MCF 10A (cell line): ENCODE data around the gene SVIL. TPM values are rescaled to one million over a fixed set of nuclear protein-coding genes. Genes with fewer than 3 reads are reported as not detected.
A peak's percentile ranks its signal among the peaks of the same experiment; 100 is the strongest.
"Not testable (repeated sequence)": the region's sequence is repeated elsewhere in the genome, so short reads cannot be mapped to it uniquely, and the experiment has no call there.

Source experiments
- BruUV-seq: library from RNA; stranded (reverse); fragments of 400-500 nt; replicated peaks from 2 replicates; lab custom pipeline; 2021; lab: Mats Ljungman, UMichigan
- CTCF ChIA-PET: fragments of 300-600 bp; sonication (Branson Sonifier 250); formaldehyde crosslinking; extraction: SDS; loops from one replicate; lab custom pipeline; 2021; ENCODE audit warnings: antibody characterized with exemption, inconsistent platforms; lab: Yijun Ruan, JAX
- POLR2A ChIA-PET: fragments of 300-600, 350-650 bp; sonication (Branson Sonifier 250); formaldehyde crosslinking; extraction: SDS; loops from one replicate; lab custom pipeline; 2020; ENCODE audit warnings: antibody characterized with exemption, inconsistent platforms; lab: Yijun Ruan, JAX
- DNase-seq: peaks from one replicate; pipeline ENCODE4 v3.0.0-alpha.2; 2018; ENCODE audit not compliant: unreplicated experiment
- H3K27ac Mint-ChIP-seq: one replicate; pipeline ENCODE4 v1.8.0; 2022; ENCODE audit warnings: mild to moderate bottlenecking, low read depth, mixed read lengths; ENCODE audit not compliant: unreplicated experiment
- H3K27me3 Mint-ChIP-seq: one replicate; pipeline ENCODE4 v1.8.0; 2022; ENCODE audit warnings: mixed read lengths; ENCODE audit not compliant: insufficient read depth, unreplicated experiment
- H3K36me3 Mint-ChIP-seq: one replicate; pipeline ENCODE4 v1.8.0; 2022; ENCODE audit warnings: mild to moderate bottlenecking, moderate library complexity, mixed read lengths; ENCODE audit not compliant: insufficient read depth, unreplicated experiment
- H3K4me1 Mint-ChIP-seq: one replicate; pipeline ENCODE4 v1.8.0; 2022; ENCODE audit warnings: mixed read lengths; ENCODE audit not compliant: insufficient read depth, unreplicated experiment
- H3K4me3 Mint-ChIP-seq: one replicate; pipeline ENCODE4 v1.8.0; 2022; ENCODE audit warnings: mild to moderate bottlenecking, moderate library complexity, mixed read lengths; ENCODE audit not compliant: unreplicated experiment
- H3K9me3 Mint-ChIP-seq: one replicate; pipeline ENCODE4 v1.8.0; 2022; ENCODE audit warnings: mixed read lengths; ENCODE audit not compliant: unreplicated experiment
- intact Hi-C: fragments of 100-400 bp; cut with micrococcal nuclease; formaldehyde crosslinking; loops from 2 replicates; pipeline ENCODE4 v1.14.1; 2022
- total RNA-seq: library from RNA; stranded (reverse); gene quantifications from 2 replicates; pipeline ENCODE4 v1.2.3, GENCODE V29; 2022
- TF ChIP-seq, protein P1 (sequence below): fragments of 200-600 bp; IDR thresholded peaks from one replicate; pipeline ENCODE4 v1.8.0; 2022; ENCODE audit warnings: antibody characterized with exemption, mild to moderate bottlenecking; ENCODE audit not compliant: unreplicated experiment

Gene SVIL
- total RNA-seq, 1 experiment from 2014 or later: 43.3 TPM

DNA sequence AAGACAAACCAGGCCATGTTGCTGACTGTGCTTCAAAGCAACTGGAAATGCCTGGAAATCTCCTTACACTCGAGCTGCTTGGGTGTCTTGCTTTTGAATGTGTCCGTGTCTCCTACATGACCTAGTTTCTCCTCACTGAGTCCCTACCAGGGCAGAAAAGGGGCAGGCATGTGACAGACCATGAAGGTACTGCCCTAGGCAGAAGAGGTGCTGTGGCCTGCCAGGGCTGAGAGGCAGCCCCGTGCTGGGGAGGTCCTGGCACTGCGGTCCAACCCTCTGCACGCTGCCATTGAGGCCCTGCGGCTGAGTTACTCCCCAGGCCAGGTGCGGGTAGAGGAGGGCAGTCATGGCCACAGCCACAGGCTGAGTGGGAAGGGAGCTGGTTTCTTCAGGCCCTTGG lies 186.6 kb downstream of the SVIL start:
- CTCF ChIA-PET: interaction anchor here (0.6 to 2.5 kb wide), 18 partner anchors 9 to 820 kb away, joined by 3 to 8 read pairs (median 5); no protein-coding TSS in a partner anchor
- H3K36me3 Mint-ChIP-seq: no peaks in the 10 kb centered on the region
- no TSS peak for BruUV-seq
- H3K4me3 Mint-ChIP-seq: no peak overlapping the region
- POLR2A ChIA-PET: interaction anchor here (0.6 to 1.9 kb wide), 3 partner anchors 15 to 70 kb away, joined by 3 to 5 read pairs (median 3); no protein-coding TSS in a partner anchor
- no peak overlapping the region for H3K27ac Mint-ChIP-seq
- TF ChIP-seq, protein P1, sequence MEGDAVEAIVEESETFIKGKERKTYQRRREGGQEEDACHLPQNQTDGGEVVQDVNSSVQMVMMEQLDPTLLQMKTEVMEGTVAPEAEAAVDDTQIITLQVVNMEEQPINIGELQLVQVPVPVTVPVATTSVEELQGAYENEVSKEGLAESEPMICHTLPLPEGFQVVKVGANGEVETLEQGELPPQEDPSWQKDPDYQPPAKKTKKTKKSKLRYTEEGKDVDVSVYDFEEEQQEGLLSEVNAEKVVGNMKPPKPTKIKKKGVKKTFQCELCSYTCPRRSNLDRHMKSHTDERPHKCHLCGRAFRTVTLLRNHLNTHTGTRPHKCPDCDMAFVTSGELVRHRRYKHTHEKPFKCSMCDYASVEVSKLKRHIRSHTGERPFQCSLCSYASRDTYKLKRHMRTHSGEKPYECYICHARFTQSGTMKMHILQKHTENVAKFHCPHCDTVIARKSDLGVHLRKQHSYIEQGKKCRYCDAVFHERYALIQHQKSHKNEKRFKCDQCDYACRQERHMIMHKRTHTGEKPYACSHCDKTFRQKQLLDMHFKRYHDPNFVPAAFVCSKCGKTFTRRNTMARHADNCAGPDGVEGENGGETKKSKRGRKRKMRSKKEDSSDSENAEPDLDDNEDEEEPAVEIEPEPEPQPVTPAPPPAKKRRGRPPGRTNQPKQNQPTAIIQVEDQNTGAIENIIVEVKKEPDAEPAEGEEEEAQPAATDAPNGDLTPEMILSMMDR: no peak
- DNase-seq: no peak
- H3K27me3 Mint-ChIP-seq: no peaks in the 10 kb centered on the region
- peaks cover 7% of the 10 kb centered on the region for H3K9me3 Mint-ChIP-seq
- intact Hi-C loops: loop anchor here (2.0 kb wide), 1 partner anchor 71 kb away; no protein-coding TSS in a partner anchor
- peaks cover 15% of the 10 kb centered on the region for H3K4me1 Mint-ChIP-seq

DNA sequence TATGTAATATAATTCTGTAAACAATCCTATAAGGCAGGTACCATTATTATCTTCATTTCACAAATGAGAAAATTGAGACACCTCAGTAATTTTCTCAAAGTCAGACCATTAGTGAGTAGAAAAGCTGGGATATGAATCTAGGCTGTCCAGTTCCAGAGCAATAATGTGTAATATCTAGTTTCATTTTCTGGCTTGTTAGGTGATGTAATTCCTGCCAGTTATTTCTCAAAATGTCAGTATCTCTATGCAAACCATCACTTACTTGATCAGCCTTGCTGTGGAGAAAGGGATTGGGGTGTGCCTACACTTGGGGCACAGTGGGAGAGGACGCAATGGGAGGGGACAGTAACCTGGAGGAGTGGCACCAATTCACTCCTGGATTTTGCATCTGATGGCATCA lies 188.4 kb downstream of the SVIL start:
- no peak overlapping the region for H3K4me3 Mint-ChIP-seq
- intact Hi-C loops: no loop called here
- TF ChIP-seq, protein P1: no peak
- no peaks in the 10 kb centered on the region for H3K27me3 Mint-ChIP-seq
- ChIA-PET CTCF (interaction anchor here (0.6 to 1.4 kb wide), 6 partner anchors 12 to 651 kb away, joined by 3 to 5 read pairs (median 4); no protein-coding TSS in a partner anchor), POLR2A (no interaction called here)
- DNase-seq: no peak
- H3K9me3 Mint-ChIP-seq: peaks cover 7% of the 10 kb centered on the region
- no peaks in the 10 kb centered on the region for H3K36me3 Mint-ChIP-seq
- H3K4me1 Mint-ChIP-seq: peaks cover 17% of the 10 kb centered on the region
- no TSS peak for BruUV-seq
- no peak overlapping the region for H3K27ac Mint-ChIP-seq

DNA sequence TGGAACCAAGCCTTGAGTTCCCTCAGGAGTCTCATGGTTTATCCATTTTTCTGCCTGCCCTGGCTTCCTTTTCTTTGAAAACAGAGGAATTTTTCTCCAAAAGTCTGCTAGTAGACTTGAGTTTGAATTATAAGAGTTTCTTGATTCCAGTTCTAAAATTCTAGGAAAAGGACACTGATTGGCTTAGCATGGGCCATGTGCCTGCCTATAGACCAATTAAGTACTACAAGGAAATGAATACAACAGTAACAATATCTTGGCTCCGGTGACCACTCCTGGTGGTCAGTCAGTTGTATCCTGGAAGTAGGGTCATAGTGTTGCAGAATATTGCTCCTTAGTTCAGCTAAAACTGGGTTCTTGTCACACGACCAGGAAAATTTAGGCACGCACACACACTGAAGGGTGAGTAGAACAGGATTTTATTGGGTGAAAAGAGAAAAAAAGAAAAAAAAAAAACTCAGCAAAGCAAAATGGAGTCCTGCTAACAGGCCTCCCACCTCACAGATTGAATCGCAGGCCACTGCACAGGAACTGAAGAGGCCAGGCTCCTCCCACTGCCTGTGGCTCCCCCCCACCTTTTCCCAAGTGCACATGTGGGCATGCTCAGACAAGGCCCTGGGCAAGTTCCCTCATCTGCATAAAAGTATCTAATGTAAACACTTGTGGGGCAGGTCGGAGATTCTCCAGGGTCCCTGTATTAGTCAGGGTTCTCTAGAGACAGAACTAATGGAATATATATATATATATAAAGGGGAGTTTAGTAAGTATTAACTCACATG lies 190.8 kb downstream of the SVIL start:
- Mint-ChIP-seq H3K4me1 (peaks cover 23% of the 10 kb centered on the region), H3K27me3 (no peaks in the 10 kb centered on the region), H3K36me3 (no peaks in the 10 kb centered on the region), H3K9me3 (peaks cover 15% of the 10 kb centered on the region), H3K4me3 (no peak overlapping the region), H3K27ac (no peak overlapping the region)
- peak; percentile 27 for DNase-seq
- BruUV-seq: no TSS peak
- CTCF ChIA-PET: interaction anchor here (1.4 kb wide), 1 partner anchor 53 kb away, joined by 4 read pairs; no protein-coding TSS in a partner anchor
- intact Hi-C loops: loop anchor here (2.0 kb wide), 1 partner anchor 69 kb away; no protein-coding TSS in a partner anchor
- TF ChIP-seq, protein P1: no peak
- POLR2A ChIA-PET: no interaction called here

DNA sequence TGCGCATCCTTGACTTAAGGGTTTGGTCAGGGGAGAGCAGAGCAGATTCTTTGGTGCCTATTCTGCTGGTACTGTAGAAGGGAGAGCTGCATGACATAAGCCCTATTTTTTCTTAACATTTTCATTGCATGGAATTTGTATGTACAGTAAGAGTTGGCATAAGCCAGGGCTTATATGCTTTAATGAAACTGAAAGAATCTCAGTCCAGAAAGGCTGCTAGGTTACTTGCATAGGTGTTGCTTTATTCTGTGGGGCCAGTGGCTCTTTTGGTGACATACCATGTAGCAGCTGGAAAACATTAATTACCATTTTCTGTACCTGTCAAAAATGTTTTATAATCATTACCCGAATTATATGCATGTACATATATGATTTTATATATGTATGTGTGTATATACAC lies 193.8 kb downstream of the SVIL start:
- Mint-ChIP-seq H3K27me3 (no peaks in the 10 kb centered on the region), H3K4me1 (peaks cover 20% of the 10 kb centered on the region), H3K36me3 (no peaks in the 10 kb centered on the region), H3K27ac (no peak overlapping the region), H3K9me3 (peaks cover 26% of the 10 kb centered on the region), H3K4me3 (no peak overlapping the region)
- no TSS peak for BruUV-seq
- no peak for DNase-seq
- TF ChIP-seq, protein P1: no peak
- ChIA-PET CTCF (no interaction called here), POLR2A (no interaction called here)
- intact Hi-C loops: no loop called here

DNA sequence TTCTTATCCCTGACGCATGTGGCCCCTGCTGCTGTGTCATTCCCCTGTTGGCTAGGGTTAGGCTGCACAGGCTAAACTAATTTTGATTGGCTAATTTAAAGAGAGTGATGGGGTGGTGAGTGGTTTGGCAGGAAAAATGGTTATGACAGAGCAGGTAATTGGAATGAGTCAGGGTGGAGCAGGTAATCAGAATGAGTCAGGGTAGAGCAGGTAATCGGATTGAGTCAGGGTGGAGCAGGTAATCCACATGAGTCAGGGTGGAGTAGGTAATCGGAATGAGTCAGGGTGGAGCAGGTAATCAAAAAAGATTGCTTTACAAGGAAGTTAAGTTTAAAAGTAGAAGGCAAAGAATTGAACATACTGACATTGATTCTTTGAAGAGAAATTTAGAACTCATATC lies 195.8 kb downstream of the SVIL start:
- Mint-ChIP-seq H3K27ac (peak overlapping the region; percentile 36), H3K4me1 (peaks cover 11% of the 10 kb centered on the region), H3K9me3 (peaks cover 19% of the 10 kb centered on the region)
- CTCF ChIA-PET: interaction anchor here (0.7 to 1.6 kb wide), 2 partner anchors 10 to 624 kb away, joined by 3 to 6 read pairs; no protein-coding TSS in a partner anchor
- H3K36me3 Mint-ChIP-seq, H3K4me3 Mint-ChIP-seq, H3K27me3 Mint-ChIP-seq, BruUV-seq, POLR2A ChIA-PET, intact Hi-C loops: not testable (repeated sequence)
- peak; percentile 36 for DNase-seq
